Choroid plexus epithelial cell (primary cell): Measurements from ENCODE around the gene DYNLT2B.
"Not testable (repeated sequence)": the region's sequence is repeated elsewhere in the genome, so short reads cannot be mapped to it uniquely, and the experiment has no call there.

Source experiments
- DNase-seq: peaks from one replicate; pipeline ENCODE4 v3.0.0-alpha.2; 2010; ENCODE audit warnings: low read depth
- H3K4me3 ChIP-seq: 2 replicates; pipeline ENCODE4 v1.5.1; 2011; ENCODE audit warnings: low read depth, mild to moderate bottlenecking, control low read depth, low read length, moderate library complexity
- CTCF ChIP-seq: conservative IDR thresholded peaks from 2 replicates; pipeline ENCODE4 v1.5.1; 2011; ENCODE audit warnings: low read depth, mild to moderate bottlenecking, control low read depth, inconsistent platforms, low read length, moderate library complexity

Gene DYNLT2B

GRCh38 chr3:196317687-196318467 is at the start of gene DYNLT2B:
Gene DYNLT2B (minus strand): TSS chr3:196318240. CDS start chr3:196318152, 88 bp downstream.
- DNase-seq = peak; percentile 92
- no peak for TF ChIP-seq CTCF
- peak within 1 kb of the TSS; percentile 94 for H3K4me3 ChIP-seq

GRCh38 chr3:196365736-196366135 is 47.7 kb upstream of the DYNLT2B start:
- H3K4me3 ChIP-seq = no peak overlapping the region
- no peak for DNase-seq
- TF ChIP-seq CTCF = no peak

GRCh38 chr3:196360586-196360985 is 42.5 kb upstream of the DYNLT2B start:
- no peak overlapping the region for H3K4me3 ChIP-seq
- no peak for DNase-seq
- TF ChIP-seq CTCF = no peak

- not testable (repeated sequence) for H3K4me3 ChIP-seq, DNase-seq
Measured at GRCh38 chr3:196358540-196358939, 40.5 kb upstream of the DYNLT2B start.

- no peak for DNase-seq
- no peak for TF ChIP-seq CTCF
Measured at GRCh38 chr3:196357905-196358304, 39.9 kb upstream of the DYNLT2B start.

GRCh38 chr3:196356556-196356955 is 38.5 kb upstream of the DYNLT2B start:
- no peak overlapping the region for H3K4me3 ChIP-seq
- no peak for DNase-seq
- TF ChIP-seq CTCF = no peak

More at GRCh38 chr3:196357905-196358304, 39.9 kb upstream of the DYNLT2B start:
- H3K4me3 ChIP-seq = no peak overlapping the region

- no peak for TF ChIP-seq CTCF
- no peak for DNase-seq
- no peak overlapping the region for H3K4me3 ChIP-seq
Measured at GRCh38 chr3:196355668-196356067, 37.6 kb upstream of the DYNLT2B start.
